SK-N-SH treated with all-trans-retinoic acid at 6 μM for 48 hours (cell line): ENCODE results near the gene DNAJC1.

Experiments used
- ARNTL ChIP-seq: fragments of 450-650 bp; formaldehyde crosslinking; IDR thresholded peaks from 2 replicates; pipeline ENCODE4 v1.5.0; 2020; ENCODE audit warnings: low read depth, mild to moderate bottlenecking, moderate library complexity, borderline replicate concordance
- BACH2 ChIP-seq: fragments of 250-450 bp; sonication (Bioruptor Pico); IDR thresholded peaks from 2 replicates; pipeline ENCODE4 v1.9.0; 2021; ENCODE audit warnings: mild to moderate bottlenecking, borderline replicate concordance
- CREB5 ChIP-seq: fragments of 250-450 bp; sonication (Bioruptor Pico); IDR thresholded peaks from 2 replicates; pipeline ENCODE4 v1.5.1; 2020; ENCODE audit warnings: low read depth, mild to moderate bottlenecking, moderate library complexity
- CSDC2 ChIP-seq: fragments of 250-450 bp; sonication (Bioruptor Pico); IDR thresholded peaks from 2 replicates; pipeline ENCODE4 v1.5.0; 2020; ENCODE audit warnings: mild to moderate bottlenecking, moderate library complexity
- PATZ1 ChIP-seq: fragments of 250-450 bp; sonication (Bioruptor Pico); IDR thresholded peaks from 2 replicates; pipeline ENCODE4 v1.8.0; 2020; ENCODE audit warnings: mild to moderate bottlenecking, moderate library complexity, borderline replicate concordance
- POU6F1 ChIP-seq: fragments of 250-450 bp; sonication (Bioruptor Pico); IDR thresholded peaks from 2 replicates; pipeline ENCODE4 v1.8.0; 2021; ENCODE audit warnings: low read depth, mild to moderate bottlenecking, moderate library complexity, borderline replicate concordance
- PPARA ChIP-seq: fragments of 250-450 bp; sonication (Bioruptor Pico); IDR thresholded peaks from 2 replicates; pipeline ENCODE4 v1.5.0; 2020; ENCODE audit warnings: mild to moderate bottlenecking, borderline replicate concordance
- RARB ChIP-seq: fragments of 250-450 bp; sonication (Bioruptor Pico); IDR thresholded peaks from 2 replicates; pipeline ENCODE4 v1.8.0; 2021; ENCODE audit warnings: mild to moderate bottlenecking, moderate library complexity
- TCF4 ChIP-seq: fragments of 250-450 bp; sonication (Bioruptor Pico); IDR thresholded peaks from 2 replicates; pipeline ENCODE4 v1.8.0; 2021; ENCODE audit warnings: mild to moderate bottlenecking, moderate library complexity, borderline replicate concordance
- TOX ChIP-seq: fragments of 250-450 bp; sonication (Bioruptor Pico); IDR thresholded peaks from 2 replicates; pipeline ENCODE4 v1.8.0; 2021; ENCODE audit warnings: mild to moderate bottlenecking, moderate library complexity, borderline replicate concordance
- TSHZ2 ChIP-seq: fragments of 250-450 bp; sonication (Bioruptor Pico); IDR thresholded peaks from 2 replicates; pipeline ENCODE4 v1.5.0; 2020; ENCODE audit warnings: mild to moderate bottlenecking, moderate library complexity
- ZC3H10 ChIP-seq: fragments of 250-450 bp; sonication (Bioruptor Pico); IDR thresholded peaks from 2 replicates; pipeline ENCODE4 v1.5.1; 2021; ENCODE audit warnings: mild to moderate bottlenecking, moderate library complexity
- ZFP30 ChIP-seq: fragments of 450-650 bp; formaldehyde crosslinking; IDR thresholded peaks from 2 replicates; pipeline ENCODE4 v1.5.0; 2022; ENCODE audit warnings: mild to moderate bottlenecking, moderate library complexity
- ZNF70 ChIP-seq: fragments of 450-650 bp; formaldehyde crosslinking; IDR thresholded peaks from 2 replicates; pipeline ENCODE4 v1.5.0; 2020; ENCODE audit warnings: mild to moderate bottlenecking, moderate library complexity

GRCh38 chr10:21924511-21924910 is 79.0 kb downstream of the DNAJC1 start:
- TF ChIP-seq TCF4 (CRISPR knock-in tag) (no peak), PATZ1 (CRISPR knock-in tag) (no peak), ZC3H10 (CRISPR knock-in tag) (no peak), CREB5 (CRISPR knock-in tag) (no peak), ZFP30 (no peak), BACH2 (no peak), ARNTL (CRISPR knock-in tag) (no peak), CSDC2 (CRISPR knock-in tag) (no peak), POU6F1 (CRISPR knock-in tag) (no peak), TSHZ2 (no peak), TOX (no peak), RARB (no peak), PPARA (CRISPR knock-in tag) (no peak), ZNF70 (no peak)
